PC-9 (cell line): ENCODE results near the gene ALK. TPM values are rescaled to one million over a fixed set of nuclear protein-coding genes. Genes with fewer than 3 reads are reported as not detected.

Source experiments
- BruUV-seq: library from RNA; stranded (reverse); fragments of 400-500 nt; replicated peaks from 2 replicates; lab custom pipeline; 2021; lab: Mats Ljungman, UMichigan
- CTCF ChIA-PET: fragments of 300-600 bp; sonication (Branson Sonifier 250); formaldehyde crosslinking; loops from one replicate; lab custom pipeline; 2022; ENCODE audit warnings: antibody characterized with exemption; lab: Charles Lee
- POLR2A ChIA-PET: fragments of 300-600 bp; sonication (Branson Sonifier 250); formaldehyde crosslinking; loops from one replicate; lab custom pipeline; 2022; ENCODE audit warnings: antibody characterized with exemption; ENCODE audit not compliant: unreplicated experiment; lab: Charles Lee
- DNase-seq, 2 experiments: peaks; one replicate each; pipeline versions ENCODE4 v3.0.0 to v3.0.0-alpha.2; 2015 to 2022; ENCODE audit warnings: mixed read lengths in 1 of 2
- H2AFZ ChIP-seq: fragments of 200-600 bp; sonication (generic); 2 replicates; pipeline ENCODE4 v1.8.1; 2017; ENCODE audit warnings: antibody characterized with exemption
- H3F3A ChIP-seq: fragments of 200-600 bp; sonication (generic); 2 replicates; pipeline ENCODE4 v1.8.1; 2017; ENCODE audit warnings: antibody characterized with exemption, mild to moderate bottlenecking, low read depth; ENCODE audit not compliant: insufficient read depth
- H3K27ac ChIP-seq: fragments of 200-600 bp; sonication (generic); 2 replicates; pipeline ENCODE4 v1.6.1; 2016; ENCODE audit warnings: mixed run types
- H3K27me3 ChIP-seq: fragments of 200-600 bp; sonication (generic); 2 replicates; pipeline ENCODE4 v1.6.1; 2016; ENCODE audit warnings: low read depth, mixed run types; ENCODE audit not compliant: insufficient read depth
- H3K36me3 ChIP-seq: fragments of 200-600 bp; sonication (generic); 2 replicates; pipeline ENCODE4 v1.6.1; 2016; ENCODE audit warnings: low read depth, mixed run types
- H3K4me1 ChIP-seq: fragments of 200-600 bp; sonication (generic); replicated peaks from 2 replicates; pipeline ENCODE4 v1.6.1; 2016; ENCODE audit warnings: mixed run types; ENCODE audit not compliant: insufficient read depth
- H3K4me2 ChIP-seq: fragments of 200-600 bp; sonication (generic); 2 replicates; pipeline ENCODE4 v1.6.1; 2017; ENCODE audit warnings: mixed run types
- H3K4me3 ChIP-seq: fragments of 200-600 bp; sonication (generic); 2 replicates; pipeline ENCODE4 v1.6.1; 2016; ENCODE audit warnings: mixed run types
- H3K79me2 ChIP-seq: fragments of 200-600 bp; sonication (generic); 2 replicates; pipeline ENCODE4 v1.6.1; 2017; ENCODE audit warnings: low read depth, mixed run types
- H3K9me2 ChIP-seq: fragments of 200-600 bp; sonication (generic); 2 replicates; pipeline ENCODE4 v1.8.1; 2017; ENCODE audit warnings: mild to moderate bottlenecking; ENCODE audit not compliant: insufficient read depth
- H3K9me3 ChIP-seq: fragments of 200-600 bp; sonication (generic); 2 replicates; pipeline ENCODE4 v1.8.1; 2016; ENCODE audit warnings: low read depth; ENCODE audit not compliant: insufficient read depth
- H4K20me1 ChIP-seq: fragments of 200-600 bp; sonication (generic); 2 replicates; pipeline ENCODE4 v1.8.1; 2017; ENCODE audit not compliant: insufficient read depth
- EZH2 ChIP-seq: fragments of 200-600 bp; sonication (generic); IDR thresholded peaks from 2 replicates; pipeline ENCODE4 v1.8.0; 2017; ENCODE audit warnings: antibody characterized with exemption, low read depth
- intact Hi-C: fragments of 100-400 bp; cut with micrococcal nuclease; formaldehyde crosslinking; loops from one replicate; pipeline ENCODE4 v1.10.0; 2022; ENCODE audit not compliant: unreplicated experiment
- total RNA-seq: library from RNA; stranded (reverse); gene quantifications from 2 replicates; pipeline ENCODE4 v1.2.3, GENCODE V29; 2021
- TF ChIP-seq, protein P1 (sequence below): fragments of 200-600 bp; sonication (generic); conservative IDR thresholded peaks from 2 replicates; pipeline ENCODE4 v1.6.1; 2017; ENCODE audit warnings: mixed run types, antibody characterized with exemption, mild to moderate bottlenecking, moderate library complexity

Gene ALK
- total RNA-seq, 1 experiment from 2014 or later: not detected

- intact Hi-C loops: no loop called here
- Histone ChIP-seq H3K79me2 (no peaks in the 10 kb centered on the region), H3K4me2 (no peak overlapping the region), H3K36me3 (peaks cover 78% of the 10 kb centered on the region), H3F3A (peaks cover 8% of the 10 kb centered on the region; the same call in 1 of the 2 replicates), H3K9me3 (no peaks in the 10 kb centered on the region), H3K4me3 (no peak overlapping the region), H3K27me3 (no peaks in the 10 kb centered on the region), H3K27ac (no peak overlapping the region), H3K9me2 (no peaks in the 10 kb centered on the region), H3K4me1 (no peaks in the 10 kb centered on the region), H4K20me1 (no peaks in the 10 kb centered on the region; the same call in 1 of the 2 replicates), H2AFZ (no peak overlapping the region)
- no peak for DNase-seq
- BruUV-seq: no TSS peak
- ChIA-PET CTCF (no interaction called here), POLR2A (no interaction called here)
- TF ChIP-seq, protein P1, sequence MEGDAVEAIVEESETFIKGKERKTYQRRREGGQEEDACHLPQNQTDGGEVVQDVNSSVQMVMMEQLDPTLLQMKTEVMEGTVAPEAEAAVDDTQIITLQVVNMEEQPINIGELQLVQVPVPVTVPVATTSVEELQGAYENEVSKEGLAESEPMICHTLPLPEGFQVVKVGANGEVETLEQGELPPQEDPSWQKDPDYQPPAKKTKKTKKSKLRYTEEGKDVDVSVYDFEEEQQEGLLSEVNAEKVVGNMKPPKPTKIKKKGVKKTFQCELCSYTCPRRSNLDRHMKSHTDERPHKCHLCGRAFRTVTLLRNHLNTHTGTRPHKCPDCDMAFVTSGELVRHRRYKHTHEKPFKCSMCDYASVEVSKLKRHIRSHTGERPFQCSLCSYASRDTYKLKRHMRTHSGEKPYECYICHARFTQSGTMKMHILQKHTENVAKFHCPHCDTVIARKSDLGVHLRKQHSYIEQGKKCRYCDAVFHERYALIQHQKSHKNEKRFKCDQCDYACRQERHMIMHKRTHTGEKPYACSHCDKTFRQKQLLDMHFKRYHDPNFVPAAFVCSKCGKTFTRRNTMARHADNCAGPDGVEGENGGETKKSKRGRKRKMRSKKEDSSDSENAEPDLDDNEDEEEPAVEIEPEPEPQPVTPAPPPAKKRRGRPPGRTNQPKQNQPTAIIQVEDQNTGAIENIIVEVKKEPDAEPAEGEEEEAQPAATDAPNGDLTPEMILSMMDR: no peak
- TF ChIP-seq EZH2: no peak
Measured at GRCh38 chr2:29159125-29159524, 762.3 kb downstream of the ALK start.

DNA sequence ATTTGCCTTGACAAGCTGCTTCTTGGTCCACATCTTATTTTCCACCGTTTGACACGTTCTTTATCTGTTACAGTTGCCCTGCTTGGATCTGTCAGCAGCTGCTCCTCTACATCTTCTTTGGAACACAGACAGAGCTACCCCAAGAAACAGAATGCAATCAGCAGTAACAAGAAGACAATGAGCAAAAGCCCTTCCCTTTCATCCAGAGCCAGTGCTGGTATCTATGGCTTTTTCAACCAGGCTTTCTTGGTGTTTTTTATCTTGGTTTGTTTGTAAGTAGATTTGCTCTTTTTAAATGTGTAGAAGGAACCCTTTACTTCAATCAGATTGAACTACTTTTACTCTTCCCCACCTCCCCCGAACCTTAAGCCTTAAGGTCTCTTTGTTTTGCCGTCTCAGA lies 764.3 kb downstream of the ALK start:
- Histone ChIP-seq H3K9me3 (no peaks in the 10 kb centered on the region), H3F3A (peaks cover 8% of the 10 kb centered on the region; the same call in 1 of the 2 replicates), H3K4me3 (no peak overlapping the region), H3K9me2 (no peaks in the 10 kb centered on the region), H3K36me3 (peaks cover 81% of the 10 kb centered on the region), H3K4me1 (no peaks in the 10 kb centered on the region), H3K79me2 (no peaks in the 10 kb centered on the region), H3K27ac (no peak overlapping the region), H3K4me2 (no peak overlapping the region), H3K27me3 (no peaks in the 10 kb centered on the region), H4K20me1 (peaks cover 4% of the 10 kb centered on the region), H2AFZ (no peak overlapping the region)
- no TSS peak for BruUV-seq
- ChIA-PET CTCF (no interaction called here), POLR2A (no interaction called here)
- no peak for DNase-seq
- intact Hi-C loops: no loop called here
- TF ChIP-seq, protein P1: no peak
- no peak for TF ChIP-seq EZH2

DNA sequence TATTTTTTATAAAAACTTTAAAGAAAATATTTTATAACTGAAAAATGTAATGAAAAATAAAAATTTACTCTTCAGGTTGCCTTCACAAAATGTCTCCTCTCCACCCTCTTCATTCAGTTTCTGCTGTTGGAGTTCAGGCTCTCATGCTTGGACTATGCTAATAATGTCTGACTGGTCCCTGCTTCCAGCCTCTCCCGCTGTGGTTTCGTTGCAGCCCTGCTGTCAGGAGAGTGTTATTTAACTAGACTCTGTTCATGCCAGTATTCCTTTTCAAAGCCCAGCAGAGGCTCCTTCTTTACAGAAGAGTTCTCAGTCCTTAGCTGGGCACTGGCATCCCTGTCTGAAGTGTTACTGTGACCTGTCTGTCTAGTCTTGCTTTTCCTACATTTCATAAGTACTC lies 765.8 kb downstream of the ALK start:
- intact Hi-C loops: no loop called here
- H2AFZ ChIP-seq: no peak overlapping the region
- TF ChIP-seq, protein P1: no peak
- TF ChIP-seq EZH2: no peak
- ChIA-PET POLR2A (no interaction called here), CTCF (no interaction called here)
- no peaks in the 10 kb centered on the region for H3K79me2 ChIP-seq
- no peaks in the 10 kb centered on the region for H3K4me1 ChIP-seq
- H4K20me1 ChIP-seq: peaks cover 4% of the 10 kb centered on the region
- no TSS peak for BruUV-seq
- no peaks in the 10 kb centered on the region for H3K9me3 ChIP-seq
- no peak for DNase-seq
- no peak overlapping the region for H3K27ac ChIP-seq
- no peak overlapping the region for H3K4me2 ChIP-seq
- peaks cover 8% of the 10 kb centered on the region; the same call in 1 of the 2 replicates for H3F3A ChIP-seq
- H3K9me2 ChIP-seq: no peaks in the 10 kb centered on the region
- no peak overlapping the region for H3K4me3 ChIP-seq
- H3K36me3 ChIP-seq: peaks cover 80% of the 10 kb centered on the region
- H3K27me3 ChIP-seq: no peaks in the 10 kb centered on the region
